GM21367 (cell line): Measurements from ENCODE around the gene UBE2L6.
A peak's percentile ranks its signal among the peaks of the same experiment; 100 is the strongest.
"Not testable (repeated sequence)": the region's sequence is repeated elsewhere in the genome, so short reads cannot be mapped to it uniquely, and the experiment has no call there.

Experiments used
- ATAC-seq: cut with Tn5 transposase; IDR thresholded peaks from one replicate; pipeline ENCODE4 v1.9.1; 2021; ENCODE audit not compliant: unreplicated experiment

UBE2L6 gene

GRCh38 chr11:57566905-57567514 is 462 bp downstream of the UBE2L6 start:
- ATAC-seq = peak; percentile 2

GRCh38 chr11:57566005-57566904 is 1.2 kb downstream of the UBE2L6 start:
- peak; percentile 53 for ATAC-seq

- ATAC-seq = no peak
Observed at GRCh38 chr11:57562596-57562995, 4.9 kb downstream of the UBE2L6 start.

- no peak for ATAC-seq
Observed at GRCh38 chr11:57560146-57560545, 7.3 kb downstream of the UBE2L6 start.

- no peak for ATAC-seq
Observed at GRCh38 chr11:57556041-57556440, 11.4 kb downstream of the UBE2L6 start.

GRCh38 chr11:57555393-57555792 is 12.1 kb downstream of the UBE2L6 start:
- no peak for ATAC-seq

- no peak for ATAC-seq
Observed at GRCh38 chr11:57552479-57552878, 15.0 kb downstream of the UBE2L6 start.

- ATAC-seq = no peak
Observed at GRCh38 chr11:57551941-57552340, 15.5 kb downstream of the UBE2L6 start.

- ATAC-seq = no peak
Observed at GRCh38 chr11:57549983-57550382, 17.5 kb downstream of the UBE2L6 start.

GRCh38 chr11:57547854-57548377 is 19.6 kb downstream of the UBE2L6 start:
- ATAC-seq = peak; percentile 95

- peak; percentile 34 for ATAC-seq
Observed at GRCh38 chr11:57546869-57547475, 20.5 kb downstream of the UBE2L6 start.

- ATAC-seq = no peak
Observed at GRCh38 chr11:57546451-57546850, 21.0 kb downstream of the UBE2L6 start.

- no peak for ATAC-seq
Observed at GRCh38 chr11:57545883-57546282, 21.6 kb downstream of the UBE2L6 start.

GRCh38 chr11:57544566-57544965 is 22.9 kb downstream of the UBE2L6 start:
- ATAC-seq = no peak

GRCh38 chr11:57543593-57543992 is 23.9 kb downstream of the UBE2L6 start:
- ATAC-seq = no peak

GRCh38 chr11:57542582-57542981 is 24.9 kb downstream of the UBE2L6 start:
- no peak for ATAC-seq

GRCh38 chr11:57541169-57541568 is 26.3 kb downstream of the UBE2L6 start:
- no peak for ATAC-seq

- ATAC-seq = no peak
Observed at GRCh38 chr11:57539342-57539741, 28.1 kb downstream of the UBE2L6 start.

- no peak for ATAC-seq
Observed at GRCh38 chr11:57536947-57537619, 30.4 kb downstream of the UBE2L6 start, which contains the start of gene SMTNL1. Gene SMTNL1, plus strand, starts transcription at chr11:57537595. Its CDS starts 5,048 bp downstream, at chr11:57542643.

- ATAC-seq = not testable (repeated sequence)
Observed at GRCh38 chr11:57534449-57534848, 33.0 kb downstream of the UBE2L6 start.
